ENCODE measurements around the gene GAB1.
A peak's percentile ranks its signal among the peaks of the same experiment; 100 is the strongest.

The GAB1 gene

DNA sequence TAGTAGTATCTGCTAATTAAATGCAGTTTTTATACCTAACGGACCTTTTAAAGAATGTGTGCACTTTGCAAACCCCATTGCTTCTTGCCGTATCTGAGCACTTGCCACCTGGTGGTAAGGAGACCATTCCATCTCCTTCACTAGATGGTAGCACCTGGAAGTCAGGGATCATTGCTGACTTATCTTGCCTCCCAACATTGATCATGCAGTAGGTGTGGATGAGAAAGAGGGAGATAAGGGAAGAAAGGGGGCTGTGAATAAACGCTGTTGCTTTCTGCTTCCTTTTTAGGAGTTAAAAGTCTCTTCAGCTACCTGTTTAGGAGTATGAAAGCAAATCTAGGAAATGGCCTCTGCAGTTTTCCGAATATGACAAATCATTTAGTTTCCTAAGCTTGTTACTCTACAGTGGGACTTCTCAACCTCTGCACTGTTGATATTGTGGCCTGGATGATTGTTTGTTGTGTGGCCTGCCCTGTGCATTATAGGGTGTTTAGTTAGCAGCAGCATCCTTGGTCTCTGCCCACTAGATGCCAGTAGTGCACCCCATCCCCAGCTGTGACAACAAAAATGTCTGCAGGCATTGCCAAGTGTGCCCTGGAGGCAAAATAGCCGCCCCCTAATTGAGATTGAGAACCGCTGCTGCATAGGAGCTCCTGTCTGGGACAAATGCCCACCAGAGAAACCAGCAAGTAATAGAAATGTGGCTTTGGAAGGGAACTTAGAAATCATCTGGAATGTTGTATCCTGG lies 38.8 kb downstream of the GAB1 start:
- Histone ChIP-seq H2AK5ac (ENCODE audit: low read length) (no peak overlapping the region), H3K4me2 (ENCODE audit: low read length) (peak overlapping the region; percentile 13), H3K23ac (ENCODE audit: low read length) (no peak overlapping the region), H4K8ac (ENCODE audit: low read depth, low read length) (no peak overlapping the region), H3K27me3 (ENCODE audit: insufficient read depth, low read length) (no peaks in the 10 kb centered on the region), H3K4ac (ENCODE audit: low read depth, low read length) (peak overlapping the region; percentile 4), H2AFZ (ENCODE audit: insufficient read depth, low read length, poor library complexity) (no peak overlapping the region), H3K27ac (ENCODE audit: low read depth, low read length) (peak overlapping the region; percentile 84), H4K12ac (ENCODE audit: low read depth, low read length) (no peak overlapping the region), H3K9ac (ENCODE audit: low read length) (no peak overlapping the region), H3K4me1 (ENCODE audit: control insufficient read depth in 1 of 2, insufficient read depth in 2 of 2, low read length in 2 of 2) (peaks cover 14 to 24% of the 10 kb centered on the region in 2 experiments), H2BK120ac (ENCODE audit: insufficient read depth, low read length, poor library complexity) (peak overlapping the region; percentile 68), H2BK12ac (ENCODE audit: low read length) (peak overlapping the region; percentile 67), H3K14ac (ENCODE audit: low read length) (peak overlapping the region; percentile 61), H2BK5ac (ENCODE audit: low read depth, low read length, poor library complexity) (peak overlapping the region; percentile 41), H3K18ac (ENCODE audit: low read length) (no peak overlapping the region), H3K79me1 (ENCODE audit: low read length) (peaks cover 11% of the 10 kb centered on the region), H3K4me3 (ENCODE audit: low read depth, low read length) (no peak overlapping the region), H3K79me2 (ENCODE audit: control insufficient read depth, insufficient read depth, low read length, poor library complexity) (peaks cover 3% of the 10 kb centered on the region), H4K91ac (ENCODE audit: low read depth, low read length) (peak overlapping the region; percentile 61), H3K36me3 (ENCODE audit: control insufficient read depth in 1 of 2, insufficient read depth in 2 of 2, low read length in 2 of 2) (peaks cover 0 to 1% of the 10 kb centered on the region in 2 experiments), H3K9me3 (ENCODE audit: insufficient read depth, low read depth, low read length) (no peaks in the 10 kb centered on the region)
- no CpG with 5 or more reads among the region's 6 CpGs for WGBS (ENCODE audit: extremely low coverage, insufficient coverage, insufficient read length)
- DNase-seq: peak in 1 of 2 donors; percentile 32

DNA sequence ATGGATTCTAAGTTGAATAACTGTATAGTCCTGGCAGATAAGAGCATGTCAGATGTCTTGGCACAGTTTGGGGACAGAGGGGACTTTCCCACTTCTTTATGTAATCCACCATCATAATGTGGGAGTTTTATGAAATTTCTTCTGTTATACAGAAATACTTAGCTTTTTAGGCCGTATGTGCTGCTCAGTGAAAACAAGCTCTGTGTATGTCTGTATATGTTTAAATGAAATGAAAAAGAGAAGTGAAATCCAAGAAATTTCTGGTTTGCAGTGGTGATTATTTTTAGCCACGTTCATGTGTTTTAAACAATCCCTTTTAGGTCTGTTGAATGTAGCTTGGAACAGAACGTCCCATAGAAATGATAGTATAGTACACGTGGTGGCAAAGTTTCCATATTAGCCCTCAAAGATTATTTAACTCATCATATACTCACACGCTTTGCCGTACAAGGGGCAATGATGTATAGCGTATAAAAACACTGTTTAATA lies 41.0 kb downstream of the GAB1 start:
- Histone ChIP-seq H3K27ac (ENCODE audit: low read depth, low read length) (no peak overlapping the region), H3K9me3 (ENCODE audit: insufficient read depth, low read depth, low read length) (no peaks in the 10 kb centered on the region), H2BK5ac (ENCODE audit: low read depth, low read length, poor library complexity) (no peak overlapping the region), H3K36me3 (ENCODE audit: control insufficient read depth in 1 of 2, insufficient read depth in 2 of 2, low read length in 2 of 2) (peaks cover 0 to 1% of the 10 kb centered on the region in 2 experiments), H2BK120ac (ENCODE audit: insufficient read depth, low read length, poor library complexity) (no peak overlapping the region), H3K27me3 (ENCODE audit: insufficient read depth, low read length) (no peaks in the 10 kb centered on the region), H3K14ac (ENCODE audit: low read length) (no peak overlapping the region), H4K12ac (ENCODE audit: low read depth, low read length) (no peak overlapping the region), H4K8ac (ENCODE audit: low read depth, low read length) (no peak overlapping the region), H2BK12ac (ENCODE audit: low read length) (no peak overlapping the region), H3K79me1 (ENCODE audit: low read length) (peaks cover 13% of the 10 kb centered on the region), H3K4me1 (ENCODE audit: control insufficient read depth in 1 of 2, insufficient read depth in 2 of 2, low read length in 2 of 2) (peaks cover 22 to 29% of the 10 kb centered on the region in 2 experiments), H3K4me3 (ENCODE audit: low read depth, low read length) (no peak overlapping the region), H3K9ac (ENCODE audit: low read length) (no peak overlapping the region), H3K4ac (ENCODE audit: low read depth, low read length) (no peak overlapping the region), H3K79me2 (ENCODE audit: control insufficient read depth, insufficient read depth, low read length, poor library complexity) (peaks cover 5% of the 10 kb centered on the region), H3K4me2 (ENCODE audit: low read length) (no peak overlapping the region), H2AK5ac (ENCODE audit: low read length) (no peak overlapping the region), H3K18ac (ENCODE audit: low read length) (no peak overlapping the region), H3K23ac (ENCODE audit: low read length) (no peak overlapping the region), H2AFZ (ENCODE audit: insufficient read depth, low read length, poor library complexity) (no peak overlapping the region), H4K91ac (ENCODE audit: low read depth, low read length) (no peak overlapping the region)
- no CpG with 5 or more reads among the region's 7 CpGs for WGBS (ENCODE audit: extremely low coverage, insufficient coverage, insufficient read length)
- no peak for DNase-seq

DNA sequence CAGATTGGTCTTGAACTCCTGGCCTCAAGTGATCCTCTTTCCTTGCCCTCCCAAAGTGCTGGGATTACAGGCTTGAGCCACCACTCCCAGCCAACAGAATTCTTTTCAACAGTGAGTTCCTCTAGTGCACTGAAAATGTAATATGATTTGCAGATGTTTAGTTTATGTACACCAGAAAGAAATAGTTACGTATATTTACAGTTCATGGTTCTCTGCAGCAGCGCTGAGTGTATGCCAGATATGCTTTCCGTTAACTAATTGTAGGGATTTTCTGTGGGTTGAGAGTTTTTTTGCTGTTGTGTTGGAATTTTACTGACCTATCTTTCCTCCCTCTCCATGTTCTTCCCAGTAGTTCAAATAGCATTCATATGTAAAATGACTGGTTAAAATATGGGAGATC lies 44.0 kb downstream of the GAB1 start:
- Histone ChIP-seq H4K8ac (ENCODE audit: low read depth, low read length) (no peak overlapping the region), H3K4me2 (ENCODE audit: low read length) (no peak overlapping the region), H3K79me1 (ENCODE audit: low read length) (peaks cover 2% of the 10 kb centered on the region), H3K4me1 (ENCODE audit: control insufficient read depth in 1 of 2, insufficient read depth in 2 of 2, low read length in 2 of 2) (peaks cover 13 to 14% of the 10 kb centered on the region in 2 experiments), H3K9ac (ENCODE audit: low read length) (no peak overlapping the region), H3K4ac (ENCODE audit: low read depth, low read length) (no peak overlapping the region), H2BK12ac (ENCODE audit: low read length) (no peak overlapping the region), H2AK5ac (ENCODE audit: low read length) (no peak overlapping the region), H2AFZ (ENCODE audit: insufficient read depth, low read length, poor library complexity) (no peak overlapping the region), H3K79me2 (ENCODE audit: control insufficient read depth, insufficient read depth, low read length, poor library complexity) (peaks cover 5% of the 10 kb centered on the region), H3K14ac (ENCODE audit: low read length) (no peak overlapping the region), H3K9me3 (ENCODE audit: insufficient read depth, low read depth, low read length) (no peaks in the 10 kb centered on the region), H3K18ac (ENCODE audit: low read length) (no peak overlapping the region), H2BK120ac (ENCODE audit: insufficient read depth, low read length, poor library complexity) (no peak overlapping the region), H3K4me3 (ENCODE audit: low read depth, low read length) (no peak overlapping the region), H4K12ac (ENCODE audit: low read depth, low read length) (no peak overlapping the region), H3K36me3 (ENCODE audit: control insufficient read depth in 1 of 2, insufficient read depth in 2 of 2, low read length in 2 of 2) (no peaks in the 10 kb centered on the region), H3K27ac (ENCODE audit: low read depth, low read length) (no peak overlapping the region), H3K23ac (ENCODE audit: low read length) (no peak overlapping the region), H4K91ac (ENCODE audit: low read depth, low read length) (no peak overlapping the region), H3K27me3 (ENCODE audit: insufficient read depth, low read length) (no peaks in the 10 kb centered on the region), H2BK5ac (ENCODE audit: low read depth, low read length, poor library complexity) (no peak overlapping the region)
- WGBS (ENCODE audit: extremely low coverage, insufficient coverage, insufficient read length): no CpG with 5 or more reads among the region's 3 CpGs
- no peak for DNase-seq

DNA sequence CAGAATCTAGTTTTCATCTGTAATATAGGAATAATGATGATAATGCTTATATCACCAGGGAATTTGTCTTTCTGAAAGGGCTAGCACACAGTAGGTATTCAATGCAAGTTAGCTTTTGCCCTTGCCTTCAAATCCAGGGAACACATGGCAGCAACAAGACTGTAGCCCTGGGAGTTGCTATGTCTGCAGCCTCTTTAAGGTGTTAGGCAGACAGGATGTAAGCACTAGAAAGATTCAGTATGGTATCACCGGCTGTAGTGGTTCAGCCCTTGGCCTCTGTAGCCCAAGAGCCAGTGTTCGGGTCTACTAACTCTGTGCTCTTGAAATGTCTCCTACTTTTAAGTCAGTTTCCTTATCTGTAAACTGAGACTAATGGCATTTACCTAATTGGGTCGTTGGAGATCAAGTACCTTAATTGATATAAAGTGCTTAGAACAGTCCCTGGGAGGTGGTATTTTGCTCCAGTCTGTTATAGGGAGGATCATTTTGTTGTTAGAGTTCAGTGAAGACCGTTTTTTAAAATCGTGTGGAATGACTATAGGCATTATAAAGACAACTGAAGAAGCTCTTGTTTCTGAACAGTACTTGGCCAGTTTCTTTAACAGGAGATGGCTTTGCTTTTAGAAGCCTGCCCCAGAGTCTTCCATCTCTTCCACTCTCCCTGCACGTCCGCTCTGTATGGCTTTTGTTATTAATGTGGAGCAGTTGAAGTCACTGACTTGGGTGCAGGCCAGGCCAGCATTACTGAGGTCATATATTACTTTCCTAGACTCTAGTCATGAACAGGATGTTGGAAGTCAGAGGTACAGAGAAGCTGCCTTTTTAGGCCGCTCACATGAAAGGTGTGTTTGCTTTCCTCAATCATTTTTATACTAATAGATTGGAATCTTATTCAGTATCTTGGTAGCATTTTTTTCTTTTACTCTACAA lies 44.8 kb downstream of the GAB1 start:
- no peak overlapping the region for H3K4me3 ChIP-seq (ENCODE audit: low read depth, low read length)
- H3K9ac ChIP-seq (ENCODE audit: low read length): no peak overlapping the region
- WGBS (ENCODE audit: extremely low coverage, insufficient coverage, insufficient read length): no CpG with 5 or more reads among the region's 8 CpGs

More for the DNA sequence above, 44.8 kb downstream of the GAB1 start:
- Histone ChIP-seq H3K79me2 (ENCODE audit: control insufficient read depth, insufficient read depth, low read length, poor library complexity) (peaks cover 6% of the 10 kb centered on the region), H3K9me3 (ENCODE audit: insufficient read depth, low read depth, low read length) (no peaks in the 10 kb centered on the region), H3K36me3 (ENCODE audit: control insufficient read depth in 1 of 2, insufficient read depth in 2 of 2, low read length in 2 of 2) (no peaks in the 10 kb centered on the region), H3K18ac (ENCODE audit: low read length) (no peak overlapping the region), H3K4me2 (ENCODE audit: low read length) (no peak overlapping the region), H4K12ac (ENCODE audit: low read depth, low read length) (no peak overlapping the region), H4K91ac (ENCODE audit: low read depth, low read length) (no peak overlapping the region), H3K14ac (ENCODE audit: low read length) (no peak overlapping the region), H4K8ac (ENCODE audit: low read depth, low read length) (no peak overlapping the region), H2BK120ac (ENCODE audit: insufficient read depth, low read length, poor library complexity) (no peak overlapping the region), H3K27ac (ENCODE audit: low read depth, low read length) (no peak overlapping the region), H3K4me1 (ENCODE audit: control insufficient read depth in 1 of 2, insufficient read depth in 2 of 2, low read length in 2 of 2) (peaks cover 10 to 11% of the 10 kb centered on the region in 2 experiments), H2BK5ac (ENCODE audit: low read depth, low read length, poor library complexity) (no peak overlapping the region), H3K79me1 (ENCODE audit: low read length) (peaks cover 2% of the 10 kb centered on the region), H3K23ac (ENCODE audit: low read length) (no peak overlapping the region), H3K27me3 (ENCODE audit: insufficient read depth, low read length) (no peaks in the 10 kb centered on the region), H2BK12ac (ENCODE audit: low read length) (no peak overlapping the region), H3K4ac (ENCODE audit: low read depth, low read length) (peak overlapping the region; percentile 71), H2AK5ac (ENCODE audit: low read length) (no peak overlapping the region), H2AFZ (ENCODE audit: insufficient read depth, low read length, poor library complexity) (no peak overlapping the region)
- DNase-seq: no peak
